Articular chondrocyte of knee joint (primary cell): ENCODE data around the gene CSDE1. TPM values are rescaled to one million over a fixed set of nuclear protein-coding genes. Genes with fewer than 3 reads are reported as not detected.

Experiments used
- small RNA-seq: library from RNA; depleted of rRNA; stranded (forward); fragments of <200 nt; gene quantifications from one replicate; pipeline ENCODE3, GENCODE V24; 2012
- total RNA-seq: library from RNA; depleted of rRNA; stranded (reverse); fragments of >200 nt; gene quantifications from 2 replicates; pipeline ENCODE4 v1.2.3, GENCODE V29; 2012

The CSDE1 gene
- total RNA-seq: 548 and 775 TPM in 2 replicates

GRCh38 chr1:114757455-114758255 lies at the start of gene CSDE1:
CSDE1 (minus strand) TSS chr1:114757984; CDS start chr1:114739890, 18,094 bp downstream.

GRCh38 chr1:114780344-114781226 lies 22.8 kb upstream of the CSDE1 start, which contains the start of gene SIKE1:
SIKE1 (minus strand) TSS chr1:114780685; CDS start chr1:114780607, 78 bp downstream.

GRCh38 chr1:114716304-114717170 lies 41.2 kb downstream of the CSDE1 start, which contains the start of gene NRAS:
NRAS (minus strand) TSS chr1:114716771; CDS start chr1:114716160, 611 bp downstream.

GRCh38 chr1:114695430-114696058 lies 62.2 kb downstream of the CSDE1 start, which contains the start of gene AMPD1:
AMPD1 (minus strand) TSS chr1:114695546; CDS start chr1:114695471, 75 bp downstream.

GRCh38 chr1:114669562-114670082 lies 88.2 kb downstream of the CSDE1 start, which contains the start of gene DENND2C:
DENND2C (minus strand) TSS chr1:114670049; CDS start chr1:114625984, 44,065 bp downstream.

Small RNAs within 50 kb of the gene (small RNA-seq; reads per million reads assigned to genes)
- gene RN7SL432P: not detected
- not detected for gene RNY1P13

Other genes with a start within 250 kb of the CSDE1 start
- gene TRIM33, start 246.8 kb downstream of the CSDE1 start, total RNA-seq: 33.4 and 39.2 TPM in 2 replicates
- 43.1 and 51.9 TPM in 2 replicates for gene BCAS2, start 176.4 kb downstream of the CSDE1 start, total RNA-seq
- 10.2 and 12.4 TPM in 2 replicates for gene DENND2C, start 87.9 kb downstream of the CSDE1 start, total RNA-seq
- not detected in 2 replicates for gene AMPD1, start 62.4 kb downstream of the CSDE1 start, total RNA-seq
- 90.7 and 91.1 TPM in 2 replicates for gene NRAS, start 41.2 kb downstream of the CSDE1 start, total RNA-seq
- 66.0 and 70.8 TPM in 2 replicates for gene SIKE1, start 22.7 kb upstream of the CSDE1 start, total RNA-seq
- not detected in 2 replicates for gene SYCP1, start 96.9 kb upstream of the CSDE1 start, total RNA-seq